Immature natural killer cell (primary cell): ENCODE measurements around the gene DNTT. TPM values are rescaled to one million over a fixed set of nuclear protein-coding genes. Genes with fewer than 3 reads are reported as not detected.

Source experiments
- DNase-seq, 3 donors: peaks; one replicate each; pipeline ENCODE4 v3.0.0; 2022; ENCODE audit warnings: mixed read lengths in 1 of 3
- H3K27ac Mint-ChIP-seq, 6 donors: one replicate each; pipeline ENCODE4 v1.8.0; 2020; ENCODE audit warnings: mixed read lengths in 6 of 6, mild to moderate bottlenecking in 5 of 6, inconsistent platforms in 4 of 6, moderate library complexity in 3 of 6
- H3K27me3 Mint-ChIP-seq, 3 donors: one replicate each; pipeline ENCODE4 v1.8.0; 2020 to 2021; ENCODE audit warnings: low read depth in 3 of 3, mild to moderate bottlenecking in 3 of 3, mixed read lengths in 3 of 3, moderate library complexity in 3 of 3, inconsistent platforms in 1 of 3
- H3K36me3 Mint-ChIP-seq, 3 donors: one replicate each; pipeline ENCODE4 v1.8.0; 2020; ENCODE audit warnings: mixed read lengths in 3 of 3, inconsistent platforms in 2 of 3, mild to moderate bottlenecking in 2 of 3
- H3K4me1 Mint-ChIP-seq, 2 donors: one replicate each; pipeline ENCODE4 v1.8.0; 2020; ENCODE audit warnings: inconsistent platforms in 2 of 2, mild to moderate bottlenecking in 2 of 2, mixed read lengths in 2 of 2, moderate library complexity in 1 of 2
- H3K4me3 Mint-ChIP-seq, 5 donors: one replicate each; pipeline ENCODE4 v1.8.0; 2020; ENCODE audit warnings: mild to moderate bottlenecking in 5 of 5, mixed read lengths in 5 of 5, inconsistent platforms in 3 of 5, moderate library complexity in 3 of 5
- H3K9me3 Mint-ChIP-seq, 6 donors: one replicate each; pipeline ENCODE4 v1.8.0; 2020; ENCODE audit warnings: mild to moderate bottlenecking in 6 of 6, mixed read lengths in 6 of 6, inconsistent platforms in 4 of 6, moderate library complexity in 3 of 6
- polyA plus RNA-seq, 3 donors: library from polyadenylated mRNA; unstranded; fragments of 300-500 nt; fragmentation: Illumina TruSeq; gene quantifications; one replicate each; pipeline ENCODE4 v1.2.3, GENCODE V29; 2021

The DNTT gene
- polyA plus RNA-seq, 3 donors from 2014 or later, result 2.1 TPM; not detected in 2

- DNase-seq, result no peak
- H3K4me1 Mint-ChIP-seq, result no peaks in the 10 kb centered on the region
- no peak overlapping the region for H3K4me3 Mint-ChIP-seq
- peaks cover 3 to 9% (median 5%) of the 10 kb centered on the region in 3 donors for H3K27me3 Mint-ChIP-seq
- H3K9me3 Mint-ChIP-seq, result no peaks in the 10 kb centered on the region
- no peak overlapping the region for H3K27ac Mint-ChIP-seq
- no peaks in the 10 kb centered on the region for H3K36me3 Mint-ChIP-seq
These were observed 52.9 kb downstream of the DNTT start for GRCh38 chr10:96357038-96357620.

GRCh38 chr10:96358851-96359540 lies 54.8 kb downstream of the DNTT start, which contains the start of gene OPALIN:
Gene OPALIN, minus strand, starts transcription at chr10:96359002. Its CDS starts 106 bp downstream, at chr10:96358896.
- Mint-ChIP-seq H3K9me3 (no peaks in the 10 kb centered on the region), H3K27me3 (peaks cover 1 to 9% (median 5%) of the 10 kb centered on the region in 3 donors), H3K4me3 (no peak within 1 kb of the TSS), H3K4me1 (no peaks in the 10 kb centered on the region), H3K27ac (no peak within 1 kb of the TSS), H3K36me3 (no peaks in the 10 kb centered on the region)
- no peak for DNase-seq

- no peak for DNase-seq
- no peak overlapping the region for H3K27ac Mint-ChIP-seq
These were observed 55.4 kb downstream of the DNTT start for GRCh38 chr10:96359616-96360015.

GRCh38 chr10:96360331-96360730 lies 56.1 kb downstream of the DNTT start:
- H3K27ac Mint-ChIP-seq, result no peak overlapping the region
- no peaks in the 10 kb centered on the region for H3K4me1 Mint-ChIP-seq
- no peak overlapping the region for H3K4me3 Mint-ChIP-seq
- H3K27me3 Mint-ChIP-seq, result peaks cover 1 to 6% (median 2%) of the 10 kb centered on the region in 3 donors
- H3K9me3 Mint-ChIP-seq, result no peaks in the 10 kb centered on the region
- no peak for DNase-seq
- H3K36me3 Mint-ChIP-seq, result no peaks in the 10 kb centered on the region

More at GRCh38 chr10:96359616-96360015, 55.4 kb downstream of the DNTT start:
- H3K9me3 Mint-ChIP-seq, result no peaks in the 10 kb centered on the region
- H3K27me3 Mint-ChIP-seq, result peaks cover 1 to 9% (median 5%) of the 10 kb centered on the region in 3 donors
- H3K4me1 Mint-ChIP-seq, result no peaks in the 10 kb centered on the region
- H3K36me3 Mint-ChIP-seq, result no peaks in the 10 kb centered on the region
- no peak overlapping the region for H3K4me3 Mint-ChIP-seq

GRCh38 chr10:96360766-96361165 lies 56.5 kb downstream of the DNTT start:
- no peaks in the 10 kb centered on the region for H3K9me3 Mint-ChIP-seq
- H3K36me3 Mint-ChIP-seq, result no peaks in the 10 kb centered on the region
- H3K27ac Mint-ChIP-seq, result no peak overlapping the region
- H3K27me3 Mint-ChIP-seq, result peaks cover under 1 to 6% (median 1%) of the 10 kb centered on the region in 3 donors
- no peaks in the 10 kb centered on the region for H3K4me1 Mint-ChIP-seq
- no peak overlapping the region for H3K4me3 Mint-ChIP-seq
- DNase-seq, result no peak

- no peak for DNase-seq
- Mint-ChIP-seq H3K4me3 (no peak overlapping the region), H3K9me3 (no peaks in the 10 kb centered on the region), H3K27ac (no peak overlapping the region), H3K4me1 (no peaks in the 10 kb centered on the region), H3K36me3 (no peaks in the 10 kb centered on the region), H3K27me3 (peaks cover 0 to 6% (median under 1%) of the 10 kb centered on the region in 3 donors)
These were observed 61.3 kb downstream of the DNTT start for GRCh38 chr10:96365571-96365970.

GRCh38 chr10:96366508-96366907 lies 62.3 kb downstream of the DNTT start:
- no peak overlapping the region for H3K4me3 Mint-ChIP-seq
- H3K9me3 Mint-ChIP-seq, result no peaks in the 10 kb centered on the region
- H3K4me1 Mint-ChIP-seq, result no peaks in the 10 kb centered on the region
- peaks cover 0 to 6% (median 3%) of the 10 kb centered on the region in 3 donors for H3K27me3 Mint-ChIP-seq
- no peaks in the 10 kb centered on the region for H3K36me3 Mint-ChIP-seq
- no peak for DNase-seq
- H3K27ac Mint-ChIP-seq, result no peak overlapping the region

GRCh38 chr10:96367470-96367869 lies 63.2 kb downstream of the DNTT start:
- Mint-ChIP-seq H3K4me3 (no peak overlapping the region), H3K4me1 (no peaks in the 10 kb centered on the region), H3K27ac (no peak overlapping the region), H3K9me3 (no peaks in the 10 kb centered on the region), H3K27me3 (peaks cover 2 to 10% (median 3%) of the 10 kb centered on the region in 3 donors), H3K36me3 (no peaks in the 10 kb centered on the region)
- no peak for DNase-seq

GRCh38 chr10:96368971-96369370 lies 64.7 kb downstream of the DNTT start:
- Mint-ChIP-seq H3K27me3 (peaks cover 2 to 14% (median 3%) of the 10 kb centered on the region in 3 donors), H3K4me1 (no peaks in the 10 kb centered on the region), H3K9me3 (no peaks in the 10 kb centered on the region), H3K4me3 (no peak overlapping the region), H3K27ac (no peak overlapping the region), H3K36me3 (no peaks in the 10 kb centered on the region)
- no peak for DNase-seq

- H3K27ac Mint-ChIP-seq, result no peak overlapping the region
- no peaks in the 10 kb centered on the region for H3K9me3 Mint-ChIP-seq
- no peak for DNase-seq
- H3K4me1 Mint-ChIP-seq, result peaks cover 4 to 10% of the 10 kb centered on the region in 2 donors
- H3K27me3 Mint-ChIP-seq, result peaks cover 2 to 17% (median 3%) of the 10 kb centered on the region in 3 donors
- no peak overlapping the region for H3K4me3 Mint-ChIP-seq
- H3K36me3 Mint-ChIP-seq, result no peaks in the 10 kb centered on the region
These were observed 65.8 kb downstream of the DNTT start for GRCh38 chr10:96369890-96370583.

GRCh38 chr10:96370584-96371157 lies 66.4 kb downstream of the DNTT start:
- Mint-ChIP-seq H3K27ac (no peak overlapping the region), H3K4me1 (peaks cover 5 to 16% of the 10 kb centered on the region in 2 donors), H3K27me3 (peaks cover 3 to 20% (median 5%) of the 10 kb centered on the region in 3 donors), H3K9me3 (no peaks in the 10 kb centered on the region), H3K4me3 (no peak overlapping the region), H3K36me3 (no peaks in the 10 kb centered on the region)
- peak; percentile 24 to 43 (median 33) for DNase-seq

GRCh38 chr10:96371356-96371755 lies 67.1 kb downstream of the DNTT start:
- H3K36me3 Mint-ChIP-seq, result no peaks in the 10 kb centered on the region
- no peak overlapping the region for H3K4me3 Mint-ChIP-seq
- no peaks in the 10 kb centered on the region for H3K9me3 Mint-ChIP-seq
- peaks cover 5 to 19% of the 10 kb centered on the region in 2 donors for H3K4me1 Mint-ChIP-seq
- H3K27ac Mint-ChIP-seq, result no peak overlapping the region
- no peak for DNase-seq
- H3K27me3 Mint-ChIP-seq, result peaks cover 3 to 18% (median 5%) of the 10 kb centered on the region in 3 donors

GRCh38 chr10:96374004-96374403 lies 69.8 kb downstream of the DNTT start:
- Mint-ChIP-seq H3K4me1 (peaks cover 5 to 19% of the 10 kb centered on the region in 2 donors), H3K27me3 (peaks cover 3 to 14% (median 5%) of the 10 kb centered on the region in 3 donors), H3K27ac (no peak overlapping the region), H3K4me3 (peak overlapping the region in 4 of 5 donors; percentile 25 to 74 (median 70)), H3K9me3 (no peaks in the 10 kb centered on the region), H3K36me3 (no peaks in the 10 kb centered on the region)
- DNase-seq, result no peak

- H3K4me1 Mint-ChIP-seq, result peaks cover 5 to 19% of the 10 kb centered on the region in 2 donors
- H3K27me3 Mint-ChIP-seq, result peaks cover 3 to 14% (median 5%) of the 10 kb centered on the region in 3 donors
- H3K36me3 Mint-ChIP-seq, result no peaks in the 10 kb centered on the region
- H3K9me3 Mint-ChIP-seq, result no peaks in the 10 kb centered on the region
- no peak for DNase-seq
- H3K4me3 Mint-ChIP-seq, result peak overlapping the region; percentile 67 to 80 (median 78)
- no peak overlapping the region for H3K27ac Mint-ChIP-seq
These were observed 70.4 kb downstream of the DNTT start for GRCh38 chr10:96374639-96374984.
